Measurements from ENCODE around the gene PRR15.

DNA sequence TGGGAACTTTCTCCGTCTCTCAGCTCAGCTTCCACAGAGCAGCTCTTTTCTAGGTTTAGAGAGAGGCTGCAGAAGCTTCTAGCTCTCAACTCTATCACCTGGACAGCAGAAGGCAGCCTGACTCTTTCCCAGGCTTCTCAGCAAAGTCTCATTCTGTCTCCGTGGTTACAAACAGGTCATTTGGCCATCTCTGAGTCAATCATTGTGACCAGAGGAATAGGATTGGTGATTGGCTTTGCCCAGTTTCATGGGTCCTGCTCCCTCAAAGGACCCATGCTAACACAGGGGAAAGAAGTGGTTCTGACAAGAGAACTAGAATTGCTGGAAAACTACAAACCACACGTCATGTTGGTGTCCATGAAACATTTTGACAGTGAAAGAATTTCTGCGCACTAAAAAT is 43.6 kb downstream of the PRR15 start:
- TF ChIP-seq, protein P1, sequence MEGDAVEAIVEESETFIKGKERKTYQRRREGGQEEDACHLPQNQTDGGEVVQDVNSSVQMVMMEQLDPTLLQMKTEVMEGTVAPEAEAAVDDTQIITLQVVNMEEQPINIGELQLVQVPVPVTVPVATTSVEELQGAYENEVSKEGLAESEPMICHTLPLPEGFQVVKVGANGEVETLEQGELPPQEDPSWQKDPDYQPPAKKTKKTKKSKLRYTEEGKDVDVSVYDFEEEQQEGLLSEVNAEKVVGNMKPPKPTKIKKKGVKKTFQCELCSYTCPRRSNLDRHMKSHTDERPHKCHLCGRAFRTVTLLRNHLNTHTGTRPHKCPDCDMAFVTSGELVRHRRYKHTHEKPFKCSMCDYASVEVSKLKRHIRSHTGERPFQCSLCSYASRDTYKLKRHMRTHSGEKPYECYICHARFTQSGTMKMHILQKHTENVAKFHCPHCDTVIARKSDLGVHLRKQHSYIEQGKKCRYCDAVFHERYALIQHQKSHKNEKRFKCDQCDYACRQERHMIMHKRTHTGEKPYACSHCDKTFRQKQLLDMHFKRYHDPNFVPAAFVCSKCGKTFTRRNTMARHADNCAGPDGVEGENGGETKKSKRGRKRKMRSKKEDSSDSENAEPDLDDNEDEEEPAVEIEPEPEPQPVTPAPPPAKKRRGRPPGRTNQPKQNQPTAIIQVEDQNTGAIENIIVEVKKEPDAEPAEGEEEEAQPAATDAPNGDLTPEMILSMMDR (IDR thresholded peaks at IDR 0.05; ENCODE audit: poor library complexity) = no peak
- TF ChIP-seq EZH2 (IDR thresholded peaks at IDR 0.05; ENCODE audit: borderline replicate concordance) = no peak
- no peak for TF ChIP-seq EZH2phosphoT487 (IDR thresholded peaks at IDR 0.05; ENCODE audit: low read depth, severe bottlenecking, unreplicated experiment)
